ENCODE measurements around the gene RASSF1. TPM values are rescaled to one million over a fixed set of nuclear protein-coding genes. Genes with fewer than 3 reads are reported as not detected.

Gene RASSF1
- total and polyA plus RNA-seq, 2 donors (not counting 3 experiments of a cell fraction or from before 2014, with no cell fraction given), result 31.9 to 59.7 TPM

GRCh38 chr3:50322115-50322385, 18.6 kb downstream of the RASSF1 start:
- FAIRE-seq (no peak), DNase-seq (ENCODE audit: low read depth, low spot score) (no peak)
- ChIA-PET CTCF (interaction anchor here (1.0 to 4.3 kb wide), 4 partner anchors 14 to 220 kb away, joined by 4 to 66 read pairs (median 23); partner anchors contain the start of genes HYAL3 and NAA80), POLR2A (interaction anchor here (5.1 kb wide), 1 partner anchor 14 kb away, joined by 38 read pairs; no protein-coding TSS in a partner anchor)
- Histone ChIP-seq H2AFZ (ENCODE audit: low read depth, low read length) (no peak overlapping the region), H3K36me3 (ENCODE audit: control insufficient read depth in 2 of 2, extremely low read depth in 1 of 2, insufficient read depth in 2 of 2, low read length in 2 of 2) (peaks cover 10 to 36% of the 10 kb centered on the region in 2 experiments), H3K9me1 (replicated peaks; ENCODE audit: control insufficient read depth, extremely low read depth, insufficient read depth, low read length) (no peaks in the 10 kb centered on the region), H3K4me1 (ENCODE audit: control insufficient read depth, extremely low read depth, insufficient read depth, low read length) (peaks cover 60% of the 10 kb centered on the region), H3K27ac (ENCODE audit: insufficient read depth, low read depth, low read length) (peak overlapping the region; percentile 99), H3K9ac (replicated peaks; ENCODE audit: extremely low read depth, insufficient read depth, low read length) (peak overlapping the region; percentile 88), H3K9me3 (replicated peaks; ENCODE audit: control insufficient read depth, insufficient read depth, low read length) (no peaks in the 10 kb centered on the region), H3K79me2 (ENCODE audit: control insufficient read depth, insufficient read depth, low read length) (peaks cover 49% of the 10 kb centered on the region), H3K4me3 (replicated peaks in 1 of 3; ENCODE audit: insufficient read depth in 1 of 3, low read depth in 1 of 3, low read length in 3 of 3) (peak overlapping the region; percentile 31 to 89 (median 62)), H3K27me3 (ENCODE audit: control insufficient read depth in 2 of 2, insufficient read depth in 2 of 2, low read length in 2 of 2) (no peaks in the 10 kb centered on the region), H3K4me2 (ENCODE audit: insufficient read depth, low read length) (peak overlapping the region; percentile 75), H4K20me1 (replicated peaks; ENCODE audit: control insufficient read depth, extremely low read depth, insufficient read depth, low read length) (no peaks in the 10 kb centered on the region)
- TF ChIP-seq POLR2AphosphoS5 (IDR thresholded peaks at IDR 0.05; ENCODE audit: insufficient read depth, low read depth, low read length) (peak; percentile 12), POLR2A (IDR thresholded peaks at IDR 0.05; ENCODE audit: low read depth, low read length) (peak; percentile 59), JUN (IDR thresholded peaks at IDR 0.05; ENCODE audit: borderline replicate concordance, insufficient read depth, insufficient read length, low read depth) (no peak)
- TSS peak; percentile 69 for BruUV-seq (replicated peaks)
- dilution Hi-C loops (cut with MboI; ENCODE audit: extremely low pct_ligation_motif_present, low sequenced_read_pairs), result no loop called here
- intact Hi-C loops (cut with micrococcal nuclease), result loop anchor here (1.0 to 2.0 kb wide), 2 partner anchors 30 to 155 kb away; partner anchors contain the start of gene IFRD2

- Histone ChIP-seq H3K4me3 (replicated peaks in 1 of 3; ENCODE audit: insufficient read depth in 1 of 3, low read depth in 1 of 3, low read length in 3 of 3) (peak overlapping the region; percentile 65 to 89 (median 89)), H3K79me2 (ENCODE audit: control insufficient read depth, insufficient read depth, low read length) (peaks cover 49% of the 10 kb centered on the region), H3K9me3 (replicated peaks; ENCODE audit: control insufficient read depth, insufficient read depth, low read length) (no peaks in the 10 kb centered on the region), H3K27me3 (ENCODE audit: control insufficient read depth in 2 of 2, insufficient read depth in 2 of 2, low read length in 2 of 2) (no peaks in the 10 kb centered on the region), H3K27ac (ENCODE audit: insufficient read depth, low read depth, low read length) (peak overlapping the region; percentile 99), H3K9me1 (replicated peaks; ENCODE audit: control insufficient read depth, extremely low read depth, insufficient read depth, low read length) (no peaks in the 10 kb centered on the region), H3K9ac (replicated peaks; ENCODE audit: extremely low read depth, insufficient read depth, low read length) (peak overlapping the region; percentile 89), H3K4me2 (ENCODE audit: insufficient read depth, low read length) (peak overlapping the region; percentile 75), H4K20me1 (replicated peaks; ENCODE audit: control insufficient read depth, extremely low read depth, insufficient read depth, low read length) (no peaks in the 10 kb centered on the region), H2AFZ (ENCODE audit: low read depth, low read length) (no peak overlapping the region), H3K4me1 (ENCODE audit: control insufficient read depth, extremely low read depth, insufficient read depth, low read length) (peaks cover 63% of the 10 kb centered on the region), H3K36me3 (ENCODE audit: control insufficient read depth in 2 of 2, extremely low read depth in 1 of 2, insufficient read depth in 2 of 2, low read length in 2 of 2) (peaks cover 11 to 40% of the 10 kb centered on the region in 2 experiments)
- FAIRE-seq (peak; percentile 97), DNase-seq (ENCODE audit: low read depth, low spot score) (peak; percentile 91)
- intact Hi-C loops (cut with micrococcal nuclease), result loop anchor here (1.0 to 2.0 kb wide), 2 partner anchors 29 to 155 kb away; partner anchors contain the start of gene IFRD2
- dilution Hi-C loops (cut with MboI; ENCODE audit: extremely low pct_ligation_motif_present, low sequenced_read_pairs), result no loop called here
- TF ChIP-seq CTCF (IDR thresholded peaks at IDR 0.05; ENCODE audit: extremely low read depth in 1 of 2, insufficient read depth in 1 of 2, low read depth in 1 of 2, low read length in 2 of 2), result peak; percentile 41 to 82
- peak; percentile 81 for TF ChIP-seq POLR2AphosphoS5 (IDR thresholded peaks at IDR 0.05; ENCODE audit: insufficient read depth, low read depth, low read length)
- TF ChIP-seq GATA2 (IDR thresholded peaks at IDR 0.05; ENCODE audit: insufficient read depth, insufficient read length, low read depth, low read length), result no peak
- ChIA-PET CTCF (interaction anchor here (0.5 to 4.3 kb wide), 14 partner anchors 13 to 1360 kb away, joined by 3 to 36 read pairs (median 3); partner anchors contain the start of genes CYB561D2, HYAL3, NAA80 and NPRL2), POLR2A (interaction anchor here (0.6 to 5.1 kb wide), 2 partner anchors 14 to 63 kb away, joined by 3 to 38 read pairs; no protein-coding TSS in a partner anchor)
- no TSS peak for BruUV-seq (replicated peaks)
Observed at GRCh38 chr3:50321336-50322114, 19.1 kb downstream of the RASSF1 start.

Measured in endothelial cell of umbilical vein (primary cell).